ENCODE results near the gene HNRNPAB.

- no peak for TF ChIP-seq CTCF (conservative IDR thresholded peaks at IDR 0.05 in 1 of 2, IDR thresholded peaks at IDR 0.05 in 1 of 2; ENCODE audit: extremely low read depth in 1 of 2, insufficient read depth in 1 of 2, low read depth in 1 of 2, low read length in 2 of 2)
- no peak for TF ChIP-seq EZH2 (IDR thresholded peaks at IDR 0.05; ENCODE audit: borderline replicate concordance, low read length)
Measured at GRCh38 chr5:178223828-178224335, 19.5 kb downstream of the HNRNPAB start.
